Cardiac muscle cell (in vitro differentiated cells and primary cell): ENCODE results near the gene WDR70. TPM values are rescaled to one million over a fixed set of nuclear protein-coding genes. Genes with fewer than 3 reads are reported as not detected.
"Not testable (repeated sequence)": the region's sequence is repeated elsewhere in the genome, so short reads cannot be mapped to it uniquely, and the experiment has no call there.

ENCODE experiments used
- DNase-seq, 2 donors: peaks; one replicate each; pipeline versions ENCODE4 v3.0.0 to v3.0.0-alpha.2; 2010 to 2017; ENCODE audit warnings: low read depth in 1 of 2, low spot score in 1 of 2
- H3K27ac ChIP-seq: fragments of 200-600 bp; sonication (generic); 2 replicates; pipeline ENCODE4 v1.5.1; 2016
- H3K27me3 ChIP-seq: fragments of 200-600 bp; sonication (generic); 2 replicates; pipeline ENCODE4 v1.6.0; 2016; ENCODE audit warnings: control low read depth
- H3K36me3 ChIP-seq: fragments of 200-600 bp; sonication (generic); 2 replicates; pipeline ENCODE4 v1.5.1; 2016; ENCODE audit warnings: control low read depth
- H3K4me1 ChIP-seq: fragments of 200-600 bp; sonication (generic); 2 replicates; pipeline ENCODE4 v1.8.1; 2017; ENCODE audit warnings: low read depth, mild to moderate bottlenecking, mixed run types
- H3K4me3 ChIP-seq: fragments of 200-600 bp; sonication (generic); 2 replicates; pipeline ENCODE4 v1.5.1; 2016; ENCODE audit warnings: mild to moderate bottlenecking
- H3K9me3 ChIP-seq: fragments of 200-600 bp; sonication (generic); 2 replicates; pipeline ENCODE4 v1.5.1; 2017; ENCODE audit warnings: low read depth, mild to moderate bottlenecking, control low read depth
- polyA plus RNA-seq: library from polyadenylated mRNA; unstranded; fragments of >200 nt; fragmentation: Nextera tagmentation; extraction: Ambion mirVana; gene quantifications from 2 replicates; pipeline ENCODE4 v1.2.1, GENCODE V29; 2016
- total RNA-seq: library from RNA; depleted of rRNA; stranded (reverse); fragments of >200 nt; gene quantifications from 2 replicates; pipeline ENCODE4 v1.2.3, GENCODE V29; 2016
- TF ChIP-seq, protein P1 (sequence below): IDR thresholded peaks from 2 replicates; pipeline ENCODE4 v1.5.1; 2012; ENCODE audit warnings: low read depth, mild to moderate bottlenecking, low read length

The WDR70 gene
- total and polyA plus RNA-seq, 2 experiments from 2014 or later: 21.8 to 22.7 TPM

GRCh38 chr5:37437711-37438110 is 58.6 kb downstream of the WDR70 start:
- no peaks in the 10 kb centered on the region for H3K9me3 ChIP-seq
- DNase-seq: peak in 1 of 2 donors; percentile 46
- H3K27me3 ChIP-seq: no peaks in the 10 kb centered on the region
- no peaks in the 10 kb centered on the region for H3K4me1 ChIP-seq
- peaks cover 9% of the 10 kb centered on the region for H3K36me3 ChIP-seq
- H3K27ac ChIP-seq: no peak overlapping the region
- TF ChIP-seq, protein P1, sequence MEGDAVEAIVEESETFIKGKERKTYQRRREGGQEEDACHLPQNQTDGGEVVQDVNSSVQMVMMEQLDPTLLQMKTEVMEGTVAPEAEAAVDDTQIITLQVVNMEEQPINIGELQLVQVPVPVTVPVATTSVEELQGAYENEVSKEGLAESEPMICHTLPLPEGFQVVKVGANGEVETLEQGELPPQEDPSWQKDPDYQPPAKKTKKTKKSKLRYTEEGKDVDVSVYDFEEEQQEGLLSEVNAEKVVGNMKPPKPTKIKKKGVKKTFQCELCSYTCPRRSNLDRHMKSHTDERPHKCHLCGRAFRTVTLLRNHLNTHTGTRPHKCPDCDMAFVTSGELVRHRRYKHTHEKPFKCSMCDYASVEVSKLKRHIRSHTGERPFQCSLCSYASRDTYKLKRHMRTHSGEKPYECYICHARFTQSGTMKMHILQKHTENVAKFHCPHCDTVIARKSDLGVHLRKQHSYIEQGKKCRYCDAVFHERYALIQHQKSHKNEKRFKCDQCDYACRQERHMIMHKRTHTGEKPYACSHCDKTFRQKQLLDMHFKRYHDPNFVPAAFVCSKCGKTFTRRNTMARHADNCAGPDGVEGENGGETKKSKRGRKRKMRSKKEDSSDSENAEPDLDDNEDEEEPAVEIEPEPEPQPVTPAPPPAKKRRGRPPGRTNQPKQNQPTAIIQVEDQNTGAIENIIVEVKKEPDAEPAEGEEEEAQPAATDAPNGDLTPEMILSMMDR: no peak
- no peak overlapping the region for H3K4me3 ChIP-seq

- H3K27me3 ChIP-seq, H3K36me3 ChIP-seq, H3K4me1 ChIP-seq, H3K4me3 ChIP-seq, H3K9me3 ChIP-seq, DNase-seq, H3K27ac ChIP-seq: not testable (repeated sequence)
These were observed 66.7 kb downstream of the WDR70 start for GRCh38 chr5:37445783-37446182.

- peak in 1 of 2 donors; percentile 12 for DNase-seq
- Histone ChIP-seq H3K27me3 (no peaks in the 10 kb centered on the region), H3K36me3 (no peaks in the 10 kb centered on the region), H3K9me3 (no peaks in the 10 kb centered on the region), H3K27ac (no peak overlapping the region), H3K4me3 (no peak overlapping the region), H3K4me1 (no peaks in the 10 kb centered on the region)
- TF ChIP-seq, protein P1: no peak
These were observed 69.8 kb downstream of the WDR70 start for GRCh38 chr5:37448941-37449340.

- not testable (repeated sequence) for H3K4me1 ChIP-seq, H3K4me3 ChIP-seq, H3K27ac ChIP-seq, H3K27me3 ChIP-seq, DNase-seq, H3K9me3 ChIP-seq, H3K36me3 ChIP-seq
These were observed 72.9 kb downstream of the WDR70 start for GRCh38 chr5:37451991-37452390.

- not testable (repeated sequence) for H3K27me3 ChIP-seq, H3K27ac ChIP-seq, DNase-seq, H3K36me3 ChIP-seq, H3K4me1 ChIP-seq, H3K9me3 ChIP-seq, H3K4me3 ChIP-seq
These were observed 74.1 kb downstream of the WDR70 start for GRCh38 chr5:37453252-37453651.

GRCh38 chr5:37454402-37455055 is 75.4 kb downstream of the WDR70 start:
- not testable (repeated sequence) for DNase-seq, H3K36me3 ChIP-seq

DNA sequence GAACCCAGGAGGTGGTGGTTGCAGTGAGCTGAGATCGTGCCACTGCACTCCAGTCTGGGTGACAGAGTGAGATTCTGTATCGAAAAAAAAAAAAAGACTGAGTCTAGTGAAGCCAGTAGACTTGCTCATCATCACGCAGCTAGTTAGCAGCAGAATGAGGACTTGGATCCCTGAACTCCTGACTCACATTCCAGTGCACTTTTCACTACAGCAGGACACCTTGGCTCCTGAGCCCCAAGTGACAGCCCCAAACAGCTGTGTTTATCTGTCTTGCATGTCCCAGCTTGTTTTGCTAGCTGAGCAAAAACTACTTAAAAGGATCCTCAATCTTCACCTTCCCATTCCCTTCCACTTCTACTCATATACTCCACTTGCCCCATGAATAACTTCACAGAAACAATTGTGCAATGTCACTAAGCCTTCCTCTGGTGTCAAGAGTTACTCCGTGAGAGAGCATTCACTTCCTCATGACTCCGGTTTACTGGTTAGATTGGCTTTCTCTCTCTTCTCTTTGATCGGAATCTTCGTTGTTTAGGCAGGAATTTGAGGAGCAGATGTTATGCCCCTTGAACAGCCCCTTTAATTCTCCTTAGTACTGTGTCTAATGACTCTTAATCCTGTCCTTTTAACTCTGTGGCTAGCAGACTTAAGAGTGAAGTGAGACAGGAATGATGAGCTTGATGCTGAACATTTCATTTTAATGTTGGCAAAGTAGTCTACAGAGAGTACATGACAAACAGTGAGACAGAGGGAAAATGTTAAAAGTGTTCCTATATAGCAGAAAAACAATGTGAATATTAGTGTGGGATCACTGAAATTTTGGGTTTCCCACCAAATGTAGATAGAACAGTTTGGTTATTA is 84.3 kb downstream of the WDR70 start:
- not testable (repeated sequence) for H3K9me3 ChIP-seq, DNase-seq, H3K4me1 ChIP-seq, H3K4me3 ChIP-seq, H3K27me3 ChIP-seq, H3K36me3 ChIP-seq, H3K27ac ChIP-seq

More at GRCh38 chr5:37454402-37455055, 75.4 kb downstream of the WDR70 start:
- H3K27me3 ChIP-seq, H3K4me3 ChIP-seq, H3K4me1 ChIP-seq, H3K27ac ChIP-seq, H3K9me3 ChIP-seq: not testable (repeated sequence)

- H3K4me1 ChIP-seq, H3K4me3 ChIP-seq, H3K27ac ChIP-seq, H3K36me3 ChIP-seq, H3K27me3 ChIP-seq, H3K9me3 ChIP-seq: not testable (repeated sequence)
- peak in 1 of 2 donors; percentile 12 for DNase-seq
These were observed 85.5 kb downstream of the WDR70 start for GRCh38 chr5:37464581-37464980.

DNA sequence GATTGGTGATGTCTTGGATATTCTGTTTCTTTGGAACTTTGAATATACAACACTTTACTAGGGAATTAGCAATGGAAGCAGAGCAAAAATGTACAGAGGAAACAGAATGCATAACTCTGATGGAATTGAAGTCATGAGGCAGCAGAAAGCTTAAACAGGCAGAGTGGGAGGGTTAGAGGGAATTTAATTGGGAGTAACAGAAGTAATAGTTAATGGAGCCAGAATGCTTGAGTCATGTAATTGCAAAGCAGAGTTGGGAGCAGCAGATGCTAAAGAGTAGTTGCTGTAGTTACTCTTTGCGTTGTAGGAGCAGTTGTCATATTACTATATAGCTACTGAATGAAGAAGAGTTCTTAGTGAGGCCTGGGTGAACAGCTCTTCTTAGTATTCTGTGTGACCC is 90.3 kb downstream of the WDR70 start:
- not testable (repeated sequence) for H3K4me3 ChIP-seq, H3K27ac ChIP-seq, H3K36me3 ChIP-seq, DNase-seq, H3K4me1 ChIP-seq, H3K9me3 ChIP-seq, H3K27me3 ChIP-seq
